Large intestine (tissue), 3 donors: ENCODE measurements around the gene CD22. TPM values are rescaled to one million over a fixed set of nuclear protein-coding genes. Genes with fewer than 3 reads are reported as not detected.

ENCODE experiments used
- DNase-seq, 2 donors: peaks; one replicate each; pipeline versions ENCODE4 v3.0.0 to v3.0.0-alpha.2; 2013
- H3K27ac ChIP-seq: one replicate; pipeline ENCODE4 v1.5.1; 2013; ENCODE audit warnings: low read length
- H3K27me3 ChIP-seq: 2 replicates; pipeline ENCODE4 v1.6.1; 2013; ENCODE audit warnings: low read length; ENCODE audit not compliant: control insufficient read depth, insufficient read depth
- H3K36me3 ChIP-seq: 2 replicates; pipeline ENCODE4 v1.6.1; 2013; ENCODE audit warnings: low read length; ENCODE audit not compliant: control insufficient read depth, insufficient read depth
- H3K4me1 ChIP-seq: one replicate; pipeline ENCODE4 v1.6.1; 2013; ENCODE audit warnings: low read length; ENCODE audit not compliant: control insufficient read depth, insufficient read depth
- H3K4me3 ChIP-seq: one replicate; pipeline ENCODE4 v1.5.1; 2013; ENCODE audit warnings: low read length
- H3K9me3 ChIP-seq: one replicate; pipeline ENCODE4 v1.6.1; 2013; ENCODE audit warnings: mild to moderate bottlenecking, low read depth, low read length, moderate library complexity; ENCODE audit not compliant: control insufficient read depth
- WGBS: methylation state at CpG from one replicate; pipeline ENCODE4 v1.1.5; 2013; ENCODE audit warnings: low lambda C conversion rate; ENCODE audit not compliant: insufficient coverage; 5-methylcytosine and 5-hydroxymethylcytosine counted together
- polyA plus RNA-seq: library from polyadenylated mRNA; unstranded; fragments of 120-200 nt; gene quantifications from one replicate; pipeline ENCODE4 v1.2.1, GENCODE V29; 2013

CD22 gene
- polyA plus RNA-seq, 1 donor = 2.2 TPM

GRCh38 chr19:35304036-35304435 lies 25.0 kb upstream of the CD22 start:
- Histone ChIP-seq H3K27ac (no peak overlapping the region), H3K4me1 (peaks cover under 1% of the 10 kb centered on the region), H3K9me3 (peaks cover 3% of the 10 kb centered on the region), H3K4me3 (no peak overlapping the region), H3K36me3 (no peaks in the 10 kb centered on the region), H3K27me3 (no peaks in the 10 kb centered on the region)
- no peak for DNase-seq
- no CpG with 5 or more reads among the region's 11 CpGs for WGBS

- Histone ChIP-seq H3K27me3 (no peaks in the 10 kb centered on the region), H3K9me3 (peaks cover 4% of the 10 kb centered on the region)
- DNase-seq = no peak
Measured at GRCh38 chr19:35305181-35305580, 23.8 kb upstream of the CD22 start.

GRCh38 chr19:35306473-35307246 lies 22.3 kb upstream of the CD22 start:
- Histone ChIP-seq H3K4me3 (no peak overlapping the region), H3K4me1 (peaks cover 8% of the 10 kb centered on the region), H3K27me3 (no peaks in the 10 kb centered on the region), H3K27ac (no peak overlapping the region), H3K9me3 (peaks cover 4% of the 10 kb centered on the region), H3K36me3 (no peaks in the 10 kb centered on the region)
- DNase-seq = no peak
- no CpG with 5 or more reads among the region's 20 CpGs for WGBS

More at GRCh38 chr19:35305181-35305580, 23.8 kb upstream of the CD22 start:
- H3K4me3 ChIP-seq = no peak overlapping the region
- peaks cover 8% of the 10 kb centered on the region for H3K4me1 ChIP-seq
- H3K27ac ChIP-seq = no peak overlapping the region
- no peaks in the 10 kb centered on the region for H3K36me3 ChIP-seq
- WGBS = 80% methylated on average over 1 of the region's 6 CpGs

- no peaks in the 10 kb centered on the region for H3K27me3 ChIP-seq
- no peak for DNase-seq
- WGBS = no CpG with 5 or more reads among the region's 10 CpGs
- H3K27ac ChIP-seq = no peak overlapping the region
- H3K36me3 ChIP-seq = no peaks in the 10 kb centered on the region
- H3K9me3 ChIP-seq = peaks cover 4% of the 10 kb centered on the region
- H3K4me3 ChIP-seq = no peak overlapping the region
- H3K4me1 ChIP-seq = peaks cover 8% of the 10 kb centered on the region
Measured at GRCh38 chr19:35307931-35308330, 21.1 kb upstream of the CD22 start.

GRCh38 chr19:35308910-35309309 lies 20.1 kb upstream of the CD22 start:
- Histone ChIP-seq H3K9me3 (peaks cover 4% of the 10 kb centered on the region), H3K36me3 (no peaks in the 10 kb centered on the region), H3K27me3 (no peaks in the 10 kb centered on the region), H3K4me3 (no peak overlapping the region), H3K4me1 (peaks cover 8% of the 10 kb centered on the region), H3K27ac (no peak overlapping the region)
- whole genome bisulfite sequencing = 80% methylated on average over 1 of the region's 7 CpGs
- DNase-seq = no peak

GRCh38 chr19:35309481-35310279 lies 19.3 kb upstream of the CD22 start:
- H3K36me3 ChIP-seq = no peaks in the 10 kb centered on the region
- H3K4me3 ChIP-seq = no peak overlapping the region
- peaks cover 4% of the 10 kb centered on the region for H3K9me3 ChIP-seq
- H3K4me1 ChIP-seq = peaks cover 8% of the 10 kb centered on the region
- H3K27ac ChIP-seq = no peak overlapping the region
- no peaks in the 10 kb centered on the region for H3K27me3 ChIP-seq
- WGBS = no CpG with 5 or more reads among the region's 47 CpGs
- peak in 1 of 2 donors; percentile 30 for DNase-seq

GRCh38 chr19:35310331-35310730 lies 18.7 kb upstream of the CD22 start:
- H3K4me3 ChIP-seq = no peak overlapping the region
- no peaks in the 10 kb centered on the region for H3K27me3 ChIP-seq
- H3K27ac ChIP-seq = no peak overlapping the region
- WGBS = no CpG with 5 or more reads among the region's 12 CpGs
- no peak for DNase-seq
- peaks cover 4% of the 10 kb centered on the region for H3K9me3 ChIP-seq
- H3K36me3 ChIP-seq = no peaks in the 10 kb centered on the region
- H3K4me1 ChIP-seq = peaks cover 8% of the 10 kb centered on the region

GRCh38 chr19:35310811-35311465 lies 18.0 kb upstream of the CD22 start:
- no peak overlapping the region for H3K4me3 ChIP-seq
- H3K9me3 ChIP-seq = peaks cover 4% of the 10 kb centered on the region
- DNase-seq = no peak
- no peaks in the 10 kb centered on the region for H3K36me3 ChIP-seq
- peaks cover 8% of the 10 kb centered on the region for H3K4me1 ChIP-seq
- no peaks in the 10 kb centered on the region for H3K27me3 ChIP-seq
- WGBS = no CpG with 5 or more reads among the region's 10 CpGs
- H3K27ac ChIP-seq = no peak overlapping the region

- H3K4me3 ChIP-seq = no peak overlapping the region
- H3K4me1 ChIP-seq = peaks cover 8% of the 10 kb centered on the region
- no peak overlapping the region for H3K27ac ChIP-seq
- no peak for DNase-seq
- no CpG with 5 or more reads among the region's 21 CpGs for WGBS
- no peaks in the 10 kb centered on the region for H3K36me3 ChIP-seq
- H3K27me3 ChIP-seq = no peaks in the 10 kb centered on the region
- H3K9me3 ChIP-seq = peaks cover 4% of the 10 kb centered on the region
Measured at GRCh38 chr19:35311901-35312665, 16.9 kb upstream of the CD22 start.

GRCh38 chr19:35313587-35313986 lies 15.4 kb upstream of the CD22 start:
- Histone ChIP-seq H3K4me3 (no peak overlapping the region), H3K27ac (no peak overlapping the region), H3K9me3 (peaks cover 4% of the 10 kb centered on the region), H3K27me3 (no peaks in the 10 kb centered on the region), H3K4me1 (peaks cover 8% of the 10 kb centered on the region), H3K36me3 (no peaks in the 10 kb centered on the region)
- no CpG with 5 or more reads among the region's 7 CpGs for WGBS
- DNase-seq = no peak
